HG02798 (cell line): ENCODE data around the gene NAALADL2.
A peak's percentile ranks its signal among the peaks of the same experiment; 100 is the strongest.

ENCODE experiments used
- ATAC-seq: cut with Tn5 transposase; IDR thresholded peaks from one replicate; pipeline ENCODE4 v1.9.1; 2021; ENCODE audit warnings: mild to moderate bottlenecking; ENCODE audit not compliant: unreplicated experiment, poor library complexity

NAALADL2 gene

DNA sequence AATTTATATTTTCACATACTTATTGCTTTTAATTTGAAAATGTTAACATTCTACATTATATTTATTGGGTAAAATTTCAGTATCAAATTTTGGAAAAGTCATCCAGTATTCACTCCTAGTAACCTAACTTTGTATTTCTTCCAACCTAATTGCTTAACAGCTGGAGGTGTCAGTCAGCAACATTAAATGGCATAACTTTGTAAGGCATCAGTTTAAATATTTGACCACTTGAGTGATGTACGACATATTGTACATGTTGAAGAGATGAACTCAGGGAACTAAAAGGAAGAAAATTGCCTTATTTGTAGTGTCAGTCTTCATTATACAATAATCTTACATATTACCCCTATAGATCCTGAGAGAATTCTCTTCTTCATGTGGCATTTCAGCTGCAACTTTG lies 326.8 kb downstream of the NAALADL2 start:
- no peak for ATAC-seq

DNA sequence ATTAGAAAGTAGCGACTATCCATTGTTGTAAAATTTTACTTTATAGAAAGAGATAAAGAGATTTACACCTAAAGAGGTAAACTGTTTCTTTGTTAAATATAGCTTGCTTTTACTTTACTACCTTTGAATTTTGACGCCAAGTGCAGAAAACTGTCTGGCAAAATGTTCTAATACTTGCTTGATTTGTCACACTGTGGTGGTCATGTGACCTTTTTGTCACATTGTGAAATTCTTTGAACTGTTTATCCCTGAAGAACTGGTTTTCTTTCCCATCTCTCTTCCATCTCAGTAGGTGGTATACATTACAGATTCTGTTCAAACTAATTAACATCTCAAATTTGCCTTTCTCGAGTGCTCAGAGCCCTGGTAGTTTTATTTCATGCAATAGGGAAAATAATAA lies 327.4 kb downstream of the NAALADL2 start:
- no peak for ATAC-seq

DNA sequence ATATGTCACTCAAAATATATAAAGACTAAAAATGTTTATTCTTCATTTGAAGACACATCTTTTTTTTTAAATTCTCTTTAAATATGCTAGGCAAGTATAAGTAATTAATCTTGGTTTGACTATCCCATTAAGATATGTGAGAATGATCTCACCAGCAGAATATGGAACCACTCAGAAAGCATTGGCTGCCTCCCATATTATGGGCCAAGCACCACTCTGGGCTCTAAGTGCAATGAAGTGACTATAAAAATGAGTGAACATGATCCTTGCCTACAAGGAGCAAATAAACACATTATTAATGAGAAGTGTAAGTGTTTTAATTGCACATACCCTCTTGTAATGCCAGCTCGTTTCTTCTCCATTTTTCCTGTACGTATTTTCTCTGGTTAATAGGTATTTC lies 328.5 kb downstream of the NAALADL2 start:
- ATAC-seq: no peak

DNA sequence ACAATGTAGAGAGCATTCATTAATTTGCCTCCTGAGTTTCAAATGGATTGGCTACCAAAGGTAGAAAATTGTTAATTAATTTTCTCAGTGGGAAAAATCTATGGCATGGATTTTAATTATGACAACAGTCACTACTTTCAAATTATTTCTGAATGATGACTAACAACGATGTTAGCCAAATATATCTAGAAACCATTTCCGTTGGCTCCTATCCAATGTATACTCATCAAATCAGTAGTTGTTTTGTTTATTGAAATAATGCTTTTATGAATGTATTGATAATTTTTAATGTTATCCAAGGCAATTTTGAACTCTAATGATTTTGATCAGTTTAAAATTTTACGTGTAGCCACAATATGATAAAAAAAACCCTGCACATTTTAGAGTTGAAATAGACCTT lies 333.4 kb downstream of the NAALADL2 start:
- no peak for ATAC-seq

DNA sequence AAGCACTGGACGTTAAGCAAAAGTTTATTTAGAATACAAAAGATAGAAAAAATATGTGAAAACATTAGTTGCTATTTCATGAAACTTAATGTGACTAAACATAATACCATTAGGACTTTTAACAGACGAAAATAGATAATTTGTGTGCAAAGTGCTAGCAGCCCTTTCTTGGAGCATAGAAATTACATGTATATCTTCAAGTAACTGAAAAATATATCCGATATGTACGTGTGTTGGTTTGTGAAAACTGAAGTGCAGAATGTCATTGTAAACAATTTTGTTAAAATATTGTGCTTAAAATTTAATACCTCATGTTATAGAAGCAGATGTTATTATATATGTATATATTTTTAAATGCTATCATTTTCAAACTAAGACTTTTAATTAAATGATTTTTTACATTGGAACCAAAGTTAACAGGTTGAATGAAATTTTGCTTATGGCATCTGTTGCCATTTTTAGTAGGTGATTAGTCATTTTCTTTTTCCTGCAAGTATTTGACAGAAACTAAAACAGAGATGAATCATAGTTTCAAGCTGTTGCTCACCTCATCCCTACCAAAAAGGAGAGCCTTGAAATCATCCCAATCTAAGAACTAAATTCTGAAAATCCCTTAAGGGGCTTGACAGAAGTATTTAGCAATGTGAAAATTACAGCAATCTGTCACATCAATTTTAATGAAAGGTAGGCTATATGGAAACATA lies 334.8 kb downstream of the NAALADL2 start:
- ATAC-seq: peak; percentile 64

DNA sequence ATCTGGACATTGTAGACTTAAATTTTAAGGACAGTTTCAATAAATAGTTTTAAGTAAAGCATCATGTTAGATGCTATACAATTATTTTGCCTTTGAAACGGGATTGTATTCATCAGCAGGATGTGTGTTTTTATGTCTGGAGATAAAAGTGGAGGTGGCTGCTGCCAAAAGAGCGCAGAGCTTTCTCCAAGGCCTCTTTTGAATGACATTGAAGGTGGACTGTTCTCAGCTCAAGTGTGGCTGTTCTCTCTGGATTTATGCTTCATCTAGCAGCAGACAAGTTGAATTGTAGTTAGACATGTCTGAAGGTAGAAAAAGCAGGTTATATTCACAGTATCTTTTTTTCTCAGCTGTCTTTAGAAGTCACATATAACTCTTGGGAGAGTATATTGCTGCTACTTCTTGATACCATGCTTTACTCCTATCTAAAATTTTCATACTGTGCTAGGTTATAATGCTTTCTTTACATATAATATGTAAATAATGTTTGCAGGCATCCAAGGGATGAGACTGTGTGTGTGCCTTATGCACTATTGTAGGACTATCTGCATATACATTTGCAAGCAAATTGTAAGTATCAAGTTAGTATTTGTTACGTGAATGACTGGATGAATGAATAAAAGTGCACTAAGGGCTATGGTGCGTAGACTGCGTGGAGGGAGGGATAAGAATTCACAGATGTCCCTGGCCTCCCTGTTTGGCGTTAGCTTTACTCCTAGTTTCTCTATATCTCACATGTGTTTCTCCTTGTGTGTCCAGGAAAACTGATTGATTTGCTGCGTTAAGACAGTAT lies 340.1 kb downstream of the NAALADL2 start:
- no peak for ATAC-seq

DNA sequence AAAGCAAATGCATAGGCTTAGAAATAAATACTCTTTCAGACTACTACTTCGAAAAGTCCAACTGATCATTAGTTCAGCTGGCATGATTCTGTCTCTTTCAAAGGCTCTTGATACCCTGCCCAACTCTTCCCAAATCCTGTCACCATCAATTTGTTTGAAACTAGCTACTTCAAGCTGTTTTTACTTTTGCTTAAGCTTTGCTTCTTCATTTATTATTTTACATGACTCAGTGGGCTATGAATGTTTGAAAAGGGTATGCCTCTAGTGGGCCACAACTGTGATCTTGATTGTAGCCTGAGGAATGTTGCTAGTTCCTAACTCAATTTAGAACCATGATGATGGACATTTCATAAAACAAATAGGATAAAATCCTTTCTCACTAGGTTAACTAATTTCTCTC lies 340.8 kb downstream of the NAALADL2 start:
- no peak for ATAC-seq

DNA sequence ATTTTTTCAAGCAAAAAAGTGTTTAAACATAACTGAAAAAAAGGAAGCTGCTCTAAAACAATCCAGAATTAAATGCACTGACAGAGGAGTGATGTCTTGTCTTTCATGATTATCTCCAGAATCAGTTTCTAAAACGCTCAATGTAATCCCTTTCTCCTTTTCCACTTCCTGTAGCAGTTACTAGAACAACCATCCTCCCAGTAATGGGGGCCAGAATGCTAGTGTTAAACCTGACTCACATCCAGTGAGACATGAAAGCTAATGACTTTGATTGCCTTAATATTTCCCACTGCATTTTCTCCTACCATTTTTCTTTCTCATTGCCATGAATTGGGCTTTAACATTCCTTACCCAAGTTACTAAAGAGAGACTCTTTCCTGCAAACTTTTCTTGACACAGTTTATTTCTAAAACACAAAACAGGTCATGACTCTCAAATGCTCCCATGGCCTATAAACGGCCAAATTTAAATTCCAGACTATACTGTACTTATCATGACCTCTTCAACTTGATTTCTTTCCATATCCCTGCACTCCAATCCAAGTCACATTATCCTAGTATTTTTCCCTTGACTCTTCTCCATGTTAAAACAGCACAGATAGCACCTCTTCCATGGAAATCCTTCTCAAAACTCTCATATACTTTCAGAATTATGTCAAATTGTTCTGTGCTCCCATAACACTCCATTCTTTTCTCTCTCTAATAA lies 341.4 kb downstream of the NAALADL2 start:
- ATAC-seq: no peak

DNA sequence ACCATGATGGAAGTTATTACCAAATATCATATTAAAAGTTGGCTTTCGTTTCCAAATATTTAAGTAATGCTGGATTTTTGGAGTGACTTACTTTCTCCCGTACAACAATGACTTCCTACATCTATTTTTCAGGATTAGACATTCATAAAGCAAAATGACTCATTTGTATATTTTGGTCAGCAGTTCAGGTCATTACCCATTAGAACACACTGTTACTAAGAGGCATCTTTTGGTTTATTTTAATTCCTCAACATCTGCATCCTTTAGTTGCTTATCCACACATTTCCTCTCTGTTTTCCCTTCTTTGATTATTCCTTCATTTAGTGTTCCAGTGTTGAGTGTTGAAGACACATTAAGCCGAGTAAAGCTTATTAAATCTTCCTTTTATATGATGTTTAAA lies 348.2 kb downstream of the NAALADL2 start:
- no peak for ATAC-seq

DNA sequence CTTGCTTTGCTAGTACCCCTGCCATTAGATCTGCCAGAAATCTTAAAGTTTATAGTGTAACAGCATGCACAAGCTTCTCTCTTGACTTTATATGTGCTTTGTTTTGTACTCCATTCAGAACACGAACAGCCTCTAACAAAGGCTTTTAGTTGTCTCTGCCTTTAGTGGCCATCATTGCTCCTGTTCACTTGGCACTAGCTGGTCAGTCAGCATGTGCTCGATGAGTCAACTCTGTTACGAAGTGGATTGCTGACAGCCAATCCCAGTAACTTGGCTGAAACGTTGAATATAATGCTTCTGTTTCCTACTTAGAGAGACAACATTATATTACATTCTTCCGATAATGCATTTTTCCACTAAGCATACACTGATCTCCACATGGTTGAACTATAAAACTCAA lies 349.2 kb downstream of the NAALADL2 start:
- no peak for ATAC-seq

DNA sequence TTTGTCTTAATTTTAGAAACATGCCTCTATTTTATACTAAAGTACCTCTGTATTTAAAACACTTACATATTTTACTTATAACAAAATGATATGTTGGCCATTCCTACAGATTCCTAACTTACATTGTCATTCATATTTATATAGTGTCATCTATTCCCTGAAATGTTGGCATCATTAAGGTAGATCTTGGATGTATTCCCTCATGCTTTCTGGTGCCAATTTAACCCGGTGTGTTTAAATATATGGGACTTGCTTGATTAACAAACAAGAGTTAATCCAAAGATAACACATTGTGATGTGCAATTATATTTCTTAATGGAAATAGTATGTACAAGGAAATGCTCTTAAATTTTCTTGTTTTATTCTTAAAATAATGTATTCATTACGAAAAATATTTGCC lies 352.3 kb downstream of the NAALADL2 start:
- no peak for ATAC-seq

DNA sequence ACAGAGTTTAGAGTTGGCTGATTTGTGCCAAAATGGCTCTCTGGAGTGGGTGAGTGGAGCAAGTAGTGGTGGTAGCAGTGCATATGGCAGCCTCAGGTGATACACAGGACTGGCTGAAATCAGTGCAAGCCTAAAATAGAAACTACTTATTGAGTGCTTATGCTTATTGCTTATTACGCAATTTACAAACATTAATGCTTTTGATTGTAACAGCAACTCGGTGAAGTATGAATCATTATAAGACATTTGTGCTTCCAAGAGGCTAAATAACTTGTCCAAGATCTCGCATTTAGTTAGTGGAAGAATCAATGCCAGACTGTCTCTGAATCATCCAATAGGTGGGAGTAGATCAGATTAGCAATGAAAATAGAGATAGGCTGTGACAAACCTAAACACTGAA lies 353.8 kb downstream of the NAALADL2 start:
- ATAC-seq: no peak

DNA sequence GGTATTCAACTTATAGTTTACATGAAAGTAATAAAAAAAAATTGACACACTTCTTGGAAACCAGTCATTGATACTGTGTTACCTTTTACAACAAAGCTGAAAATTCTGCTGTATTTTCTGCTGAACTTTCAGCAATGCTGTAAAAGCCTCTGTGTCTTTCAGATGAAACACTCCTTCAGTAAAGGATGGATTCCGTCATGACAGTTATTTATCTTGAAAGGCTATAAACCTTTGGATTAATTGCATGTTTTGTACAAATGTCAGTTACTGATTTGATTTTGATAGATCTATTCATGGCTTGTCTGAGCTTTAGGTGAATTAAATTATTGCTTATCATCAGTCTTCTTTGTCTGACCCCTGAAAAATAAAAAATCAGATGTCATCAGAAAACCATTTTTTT lies 355.1 kb downstream of the NAALADL2 start:
- no peak for ATAC-seq

DNA sequence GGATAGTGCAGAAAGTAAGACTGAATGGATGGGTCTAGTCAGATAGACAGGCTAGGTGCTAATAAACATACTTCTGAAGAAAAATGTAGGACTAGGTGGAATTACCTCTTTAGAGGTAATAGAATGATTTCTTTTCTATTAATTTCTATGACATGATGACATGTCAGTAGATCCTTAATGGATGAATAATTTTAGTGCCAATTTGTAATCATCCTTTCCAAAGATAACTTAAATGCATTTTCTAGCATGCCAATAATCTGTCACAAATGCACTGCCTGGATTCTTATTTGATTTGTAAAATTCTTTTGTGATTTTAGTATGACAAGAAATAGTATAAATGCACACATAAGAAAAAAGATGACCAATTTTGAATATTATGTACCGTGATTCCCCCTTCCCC lies 356.7 kb downstream of the NAALADL2 start:
- no peak for ATAC-seq

DNA sequence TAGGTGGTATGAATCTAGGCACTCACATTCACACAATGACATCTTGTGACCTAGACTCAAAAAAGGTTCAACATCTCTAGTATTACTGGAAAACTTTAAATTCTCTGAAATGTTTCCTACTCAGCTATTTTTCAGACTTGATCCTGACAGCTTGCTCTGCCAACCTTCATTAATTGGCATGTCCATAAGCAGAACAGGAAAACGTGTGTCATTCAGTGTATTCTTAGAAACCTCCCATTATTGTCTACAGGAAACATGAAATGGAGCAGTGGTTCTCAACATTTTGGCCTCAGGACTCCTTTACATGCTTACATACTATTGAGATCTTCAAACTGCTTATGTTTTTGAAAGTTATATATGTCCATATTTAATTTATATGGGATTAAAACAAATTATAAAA lies 363.2 kb downstream of the NAALADL2 start:
- no peak for ATAC-seq

DNA sequence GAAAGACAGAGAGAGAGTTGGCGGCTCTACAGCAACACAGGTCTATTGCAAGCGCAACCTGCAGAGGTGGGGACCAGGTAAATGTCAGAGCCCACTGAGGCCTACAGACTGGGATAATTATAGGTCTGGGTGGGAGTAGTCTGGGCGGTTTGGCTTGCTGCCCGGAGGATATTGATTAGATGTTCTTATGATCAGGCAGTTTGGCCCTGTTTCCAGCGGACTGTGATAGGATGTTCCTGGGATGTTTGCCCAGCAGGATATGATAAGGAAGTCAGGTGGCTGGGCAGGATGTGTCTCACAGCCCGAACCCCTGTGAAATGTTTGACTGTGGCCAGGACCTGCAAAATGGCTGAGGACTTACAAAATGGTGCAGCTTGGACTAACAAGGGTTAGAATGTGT lies 364.9 kb downstream of the NAALADL2 start:
- no peak for ATAC-seq

DNA sequence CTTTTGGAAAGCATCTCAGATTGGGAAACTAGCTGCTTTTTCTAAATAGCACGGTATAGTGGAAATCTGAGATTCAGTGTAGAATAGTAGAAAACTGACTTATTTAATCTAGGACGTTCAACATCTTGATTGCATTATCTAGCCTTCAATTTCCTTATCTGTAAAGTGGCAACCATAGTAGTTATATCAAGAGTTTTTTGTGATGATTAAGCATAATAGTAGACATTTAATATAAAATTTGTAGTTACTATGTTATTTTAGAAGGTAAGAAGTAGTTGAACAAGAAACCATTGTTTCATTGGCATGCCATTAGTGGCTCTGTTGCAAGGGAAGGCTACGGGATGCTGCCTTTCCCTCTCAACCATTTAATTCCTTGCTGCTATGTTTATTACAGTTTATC lies 367.3 kb downstream of the NAALADL2 start:
- ATAC-seq: no peak

DNA sequence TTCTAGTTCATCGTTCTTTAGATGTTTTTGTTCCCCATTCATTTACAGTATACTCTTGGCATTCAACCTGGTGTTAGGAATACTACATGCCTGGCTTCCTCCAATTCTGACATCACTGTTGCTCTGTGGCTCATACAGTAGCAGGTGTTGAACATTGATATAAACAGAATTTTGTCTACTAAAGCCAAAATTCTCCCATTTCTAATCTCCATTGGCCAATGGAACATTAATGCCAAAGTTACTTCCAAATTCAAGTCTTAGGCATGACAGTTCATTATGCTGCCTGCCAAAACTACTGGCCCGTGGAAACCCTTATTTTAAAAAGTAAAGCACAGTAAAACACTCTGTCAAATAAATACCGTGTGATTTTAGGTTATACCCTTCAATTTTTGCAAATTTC lies 368.0 kb downstream of the NAALADL2 start:
- ATAC-seq: no peak

DNA sequence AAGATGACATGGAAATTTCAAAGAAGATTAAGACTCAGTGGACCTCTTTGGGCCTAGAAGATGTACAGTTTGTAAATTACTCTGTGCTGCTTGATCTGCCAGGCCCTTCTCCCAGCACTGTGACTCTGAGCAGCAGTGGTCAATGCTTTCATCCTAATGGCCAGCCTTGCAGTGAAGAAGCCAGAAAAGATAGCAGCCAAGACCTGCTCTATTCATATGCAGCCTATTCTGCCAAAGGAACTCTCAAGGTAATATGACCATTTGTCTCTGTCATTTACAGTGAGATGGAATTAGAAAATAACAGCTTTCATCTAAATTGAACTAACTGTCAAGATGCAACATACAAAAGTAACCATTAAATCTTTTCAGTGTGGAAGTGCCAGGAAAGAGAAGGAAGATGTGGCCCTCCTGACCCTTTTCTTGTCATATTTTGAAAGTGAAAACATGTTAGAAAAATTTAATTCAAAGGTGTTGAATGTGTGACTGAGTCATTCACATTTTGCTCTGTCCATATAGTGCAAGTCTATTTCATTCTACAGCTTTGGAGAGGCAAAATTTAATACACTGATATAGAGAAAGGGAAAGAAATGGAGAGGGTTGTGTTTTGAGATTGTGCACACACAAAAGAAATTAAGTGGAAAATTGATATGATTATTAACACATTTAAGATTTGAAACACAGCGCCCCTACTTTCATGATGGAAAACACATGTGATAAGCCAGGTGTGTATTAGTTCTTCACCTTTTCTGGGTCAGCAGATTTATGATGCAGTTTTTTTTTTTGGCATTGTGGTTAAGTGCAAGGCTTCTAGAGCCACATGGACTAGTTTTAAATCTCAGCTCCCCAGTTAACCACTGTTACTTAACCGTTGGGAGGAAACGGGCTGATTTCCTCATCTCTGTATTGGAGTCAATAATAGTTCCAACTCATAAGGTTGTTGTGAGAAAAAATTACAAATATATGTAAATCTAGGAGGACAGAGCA lies 375.1 kb downstream of the NAALADL2 start:
- ATAC-seq: no peak

DNA sequence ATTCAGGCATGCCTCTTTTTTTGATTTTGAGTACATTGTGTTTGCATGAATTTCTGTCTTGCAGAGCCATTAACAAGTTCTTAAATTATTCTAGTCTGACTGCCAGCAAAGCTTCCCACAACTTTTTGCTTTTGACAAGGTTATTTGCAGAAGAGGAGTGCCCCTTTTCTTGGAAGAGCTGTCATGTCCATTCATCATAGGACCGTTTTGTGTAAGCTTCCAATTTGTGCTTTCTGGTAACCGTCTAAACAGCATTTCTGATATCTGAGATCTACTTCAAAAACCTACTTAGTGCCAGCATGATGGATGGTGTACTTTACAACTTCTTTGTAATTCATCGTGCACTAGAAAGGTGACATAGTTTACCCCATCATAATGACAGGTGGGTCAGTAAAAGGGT lies 379.7 kb downstream of the NAALADL2 start:
- no peak for ATAC-seq
